ENCODE results near the gene SLC25A47. TPM values are rescaled to one million over a fixed set of nuclear protein-coding genes. Genes with fewer than 3 reads are reported as not detected.
A peak's percentile ranks its signal among the peaks of the same experiment; 100 is the strongest.

SLC25A47 gene
- total RNA-seq, 1 experiment from 2014 or later, result 0.13 TPM

DNA sequence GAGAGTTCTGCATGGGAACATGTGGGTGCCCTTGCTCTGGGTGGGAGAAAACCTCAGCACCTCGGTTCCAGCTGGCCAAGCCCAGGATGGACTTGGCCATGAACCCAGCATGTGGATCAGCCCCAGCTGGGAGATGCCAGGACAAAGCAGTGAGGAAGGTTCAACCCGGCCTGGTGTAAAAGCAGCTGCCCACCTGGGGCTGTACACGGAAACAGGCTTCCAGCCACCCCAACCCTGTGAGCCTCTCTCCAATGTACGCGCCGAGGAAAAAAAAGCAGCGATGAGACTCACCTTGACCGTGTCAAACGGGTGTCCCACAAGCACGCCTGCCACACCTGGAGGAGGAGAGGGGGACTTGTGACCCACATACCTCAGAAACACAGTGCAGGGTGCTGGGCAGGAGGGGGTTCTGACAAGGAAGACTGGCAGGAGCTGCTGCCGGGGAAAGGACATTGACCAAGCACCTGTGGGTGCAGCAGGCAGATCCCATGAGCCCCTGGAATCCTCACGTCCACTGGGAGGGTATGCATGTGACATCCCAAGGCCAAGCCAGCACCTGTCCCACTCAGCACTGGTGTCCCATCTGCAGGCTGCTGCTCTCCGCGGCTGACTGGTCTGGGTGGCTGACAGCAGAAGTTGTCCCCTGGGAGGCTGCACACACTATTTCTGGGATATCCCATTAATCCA is 24.4 kb upstream of the SLC25A47 start:
- Histone ChIP-seq H3T11ph (ENCODE audit: low read length) (no peak overlapping the region), H3K4me2 (ENCODE audit: insufficient read depth, insufficient read length, low read length) (no peak overlapping the region), H2AK5ac (ENCODE audit: insufficient read length, low read length) (no peak overlapping the region), H3K18ac (ENCODE audit: insufficient read length, low read depth, low read length) (no peak overlapping the region), H2BK120ac (ENCODE audit: low read depth, low read length, poor library complexity, severe bottlenecking) (no peak overlapping the region), H3K79me2 (ENCODE audit: insufficient read depth, low read length) (peaks cover 5% of the 10 kb centered on the region; the same call in 1 of the 2 replicates), H4K91ac (ENCODE audit: insufficient read length, low read depth, low read length) (no peak overlapping the region), H2BK15ac (ENCODE audit: low read depth, low read length) (no peak overlapping the region), H3K14ac (ENCODE audit: insufficient read depth, low read length) (no peak overlapping the region), H3K9ac (ENCODE audit: extremely low read depth, insufficient read length, low read length) (no peak overlapping the region), H2BK5ac (ENCODE audit: insufficient read length, low read length) (no peak overlapping the region), H3K27me3 (ENCODE audit: insufficient read depth, low read length) (no peaks in the 10 kb centered on the region), H3K23me2 (ENCODE audit: insufficient read length, low read depth, low read length, poor library complexity, severe bottlenecking) (no peaks in the 10 kb centered on the region), H2BK12ac (ENCODE audit: insufficient read length, low read depth, low read length) (no peak overlapping the region), H2BK20ac (ENCODE audit: low read depth, low read length, poor library complexity, severe bottlenecking) (no peak overlapping the region), H4K20me1 (ENCODE audit: control insufficient read depth, insufficient read depth, insufficient read length) (no peaks in the 10 kb centered on the region), H3K4me1 (ENCODE audit: insufficient read depth, low read length) (no peaks in the 10 kb centered on the region), H3K23ac (ENCODE audit: insufficient read length, low read depth, low read length) (no peak overlapping the region), H4K5ac (ENCODE audit: insufficient read length, low read depth, low read length) (no peak overlapping the region), H3K56ac (ENCODE audit: insufficient read length, low read depth, low read length) (no peak overlapping the region), H3K27ac (ENCODE audit: insufficient read length, low read depth, low read length) (no peak overlapping the region), H2AFZ (ENCODE audit: low read length) (no peak overlapping the region), H3K9me3 (ENCODE audit: control insufficient read depth, low read depth, low read length) (no peaks in the 10 kb centered on the region), H3K79me1 (ENCODE audit: insufficient read depth, low read depth, low read length, poor library complexity, severe bottlenecking) (peaks cover 5% of the 10 kb centered on the region), H4K8ac (replicated peaks; ENCODE audit: insufficient read length, low read depth, low read length) (no peak overlapping the region), H3K4ac (ENCODE audit: low read depth, low read length) (no peak overlapping the region)
- Mint-ChIP-seq H3K27ac (peak overlapping the region in 2 of 3 experiments; percentile 49 to 57; a peak in 3 of 7 replicates), H3K4me1 (peaks cover 7 to 9% of the 10 kb centered on the region in 2 experiments), H3K4me3 (no peak overlapping the region; a peak in 1 of 5 replicates), H3K9me3 (no peaks in the 10 kb centered on the region; a peak in 1 of 5 replicates), H3K36me3 (ENCODE audit: insufficient read depth in 1 of 3, low read depth in 3 of 3) (peaks cover 33 to 63% (median 56%) of the 10 kb centered on the region in 3 experiments), H3K27me3 (ENCODE audit: low read depth) (no peaks in the 10 kb centered on the region)
- TF ChIP-seq, protein P1, sequence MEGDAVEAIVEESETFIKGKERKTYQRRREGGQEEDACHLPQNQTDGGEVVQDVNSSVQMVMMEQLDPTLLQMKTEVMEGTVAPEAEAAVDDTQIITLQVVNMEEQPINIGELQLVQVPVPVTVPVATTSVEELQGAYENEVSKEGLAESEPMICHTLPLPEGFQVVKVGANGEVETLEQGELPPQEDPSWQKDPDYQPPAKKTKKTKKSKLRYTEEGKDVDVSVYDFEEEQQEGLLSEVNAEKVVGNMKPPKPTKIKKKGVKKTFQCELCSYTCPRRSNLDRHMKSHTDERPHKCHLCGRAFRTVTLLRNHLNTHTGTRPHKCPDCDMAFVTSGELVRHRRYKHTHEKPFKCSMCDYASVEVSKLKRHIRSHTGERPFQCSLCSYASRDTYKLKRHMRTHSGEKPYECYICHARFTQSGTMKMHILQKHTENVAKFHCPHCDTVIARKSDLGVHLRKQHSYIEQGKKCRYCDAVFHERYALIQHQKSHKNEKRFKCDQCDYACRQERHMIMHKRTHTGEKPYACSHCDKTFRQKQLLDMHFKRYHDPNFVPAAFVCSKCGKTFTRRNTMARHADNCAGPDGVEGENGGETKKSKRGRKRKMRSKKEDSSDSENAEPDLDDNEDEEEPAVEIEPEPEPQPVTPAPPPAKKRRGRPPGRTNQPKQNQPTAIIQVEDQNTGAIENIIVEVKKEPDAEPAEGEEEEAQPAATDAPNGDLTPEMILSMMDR (conservative IDR thresholded peaks at IDR 0.05), result no peak
- no peak for DNase-seq
- no CpG with 5 or more reads among the region's 14 CpGs for WGBS (ENCODE audit: extremely low coverage, insufficient read length, low lambda C conversion rate)
